T-cell (primary cell): ENCODE data around the gene C15orf39. TPM values are rescaled to one million over a fixed set of nuclear protein-coding genes. Genes with fewer than 3 reads are reported as not detected.
"Not testable (repeated sequence)": the region's sequence is repeated elsewhere in the genome, so short reads cannot be mapped to it uniquely, and the experiment has no call there.

ENCODE experiments used
- ATAC-seq, 4 experiments: fragments of 200-7000 bp in 3 of 4; fragments of 150-1000 bp in 1 of 4; cut with Tn5 transposase; replicated peaks in 1 of 4; 1 replicate in 3 of 4; 2 replicates in 1 of 4; pipeline ENCODE4 v1.10.0; 2021; ENCODE audit warnings: moderate library complexity in 3 of 4, mild to moderate bottlenecking in 2 of 4, moderate number of reproducible peaks in 1 of 4
- CTCF ChIA-PET, 2 donors: fragments of 300-600 bp; sonication (Branson Sonifier 250); formaldehyde crosslinking; loops; one replicate each; lab custom pipeline; 2022; ENCODE audit warnings: antibody characterized with exemption in 2 of 2; lab: Charles Lee
- POLR2A ChIA-PET, 2 donors: fragments of 300-600 bp; sonication (Branson Sonifier 250); formaldehyde crosslinking; loops; one replicate each; lab custom pipeline; 2022; ENCODE audit warnings: antibody characterized with exemption in 2 of 2; lab: Charles Lee
- DNase-seq, 35 experiments: peaks; one replicate each; pipeline versions ENCODE4 v3.0.0 to v3.0.0-alpha.2; 2013 to 2023
- H3K27ac ChIP-seq: one replicate; pipeline ENCODE4 v1.5.1; 2013; ENCODE audit warnings: low read length
- H3K27me3 ChIP-seq, 2 experiments: replicated peaks in 1 of 2; 1 replicate in 1 of 2; 2 replicates in 1 of 2; pipeline versions ENCODE4 v1.6.1 to v1.7.0; 2013; ENCODE audit warnings: low read length in 1 of 2, mixed read lengths in 1 of 2; ENCODE audit not compliant: control insufficient read depth in 2 of 2, insufficient read depth in 2 of 2; ENCODE audit errors: extremely low read depth in 1 of 2
- H3K36me3 ChIP-seq, 2 donors: 1 replicate in 1 of 2; 2 replicates in 1 of 2; pipeline versions ENCODE4 v1.6.1 to v1.7.0; 2013; ENCODE audit warnings: low read length in 1 of 2; ENCODE audit not compliant: control insufficient read depth in 2 of 2, insufficient read depth in 1 of 2; ENCODE audit errors: extremely low read depth in 1 of 2
- H3K4me1 ChIP-seq, 2 experiments: 1 replicate in 1 of 2; 2 replicates in 1 of 2; pipeline versions ENCODE4 v1.6.1 to v1.7.0; 2013; ENCODE audit warnings: low read length in 2 of 2, mixed read lengths in 1 of 2; ENCODE audit not compliant: insufficient read depth in 2 of 2, control insufficient read depth in 1 of 2; ENCODE audit errors: extremely low read depth in 1 of 2
- H3K4me3 ChIP-seq, 2 donors: 1 replicate in 1 of 2; 2 replicates in 1 of 2; pipeline versions ENCODE4 v1.5.1 to v1.7.0; 2013; ENCODE audit warnings: mild to moderate bottlenecking in 2 of 2, low read length in 1 of 2, moderate library complexity in 1 of 2; ENCODE audit not compliant: control insufficient read depth in 1 of 2; ENCODE audit errors: extremely low read depth in 1 of 2
- H3K9me3 ChIP-seq: 2 replicates; pipeline ENCODE4 v1.7.0; 2013
- H3K27ac Mint-ChIP-seq, 2 donors: one replicate each; pipeline ENCODE4 v1.8.0; 2020 to 2021; ENCODE audit warnings: mild to moderate bottlenecking in 2 of 2, mixed read lengths in 2 of 2
- H3K27me3 Mint-ChIP-seq, 2 donors: one replicate each; pipeline ENCODE4 v1.8.0; 2021 to 2022; ENCODE audit warnings: mixed read lengths in 2 of 2
- H3K36me3 Mint-ChIP-seq: one replicate; pipeline ENCODE4 v1.8.0; 2021; ENCODE audit warnings: mixed read lengths
- H3K4me1 Mint-ChIP-seq, 3 donors: one replicate each; pipeline ENCODE4 v1.8.0; 2020 to 2022; ENCODE audit warnings: mixed read lengths in 3 of 3, mild to moderate bottlenecking in 1 of 3
- H3K4me3 Mint-ChIP-seq, 3 donors: one replicate each; pipeline ENCODE4 v1.8.0; 2020 to 2022; ENCODE audit warnings: mild to moderate bottlenecking in 3 of 3, mixed read lengths in 3 of 3, moderate library complexity in 3 of 3
- H3K9me3 Mint-ChIP-seq, 3 donors: one replicate each; pipeline ENCODE4 v1.8.0; 2020 to 2022; ENCODE audit warnings: mixed read lengths in 3 of 3
- WGBS: methylation state at CpG from one replicate; pipeline ENCODE4 v1.1.5; 2013; ENCODE audit warnings: missing lambda C conversion rate; ENCODE audit not compliant: insufficient coverage; 5-methylcytosine and 5-hydroxymethylcytosine counted together
- total RNA-seq, 35 experiments: library from RNA in 6 of 35; stranded (reverse) in 6 of 35; fragments of 120-200 nt in 1 of 35; gene quantifications; one replicate each; pipeline versions ENCODE4 v1.2.1 to v1.2.4 and lab custom pipeline; 2013 to 2026

C15orf39 gene
- total RNA-seq, 5 donors from 2014 or later (not counting 1 experiment from before 2014, with no cell fraction given): 25.2 to 40.3 (median 37.8) TPM

DNA sequence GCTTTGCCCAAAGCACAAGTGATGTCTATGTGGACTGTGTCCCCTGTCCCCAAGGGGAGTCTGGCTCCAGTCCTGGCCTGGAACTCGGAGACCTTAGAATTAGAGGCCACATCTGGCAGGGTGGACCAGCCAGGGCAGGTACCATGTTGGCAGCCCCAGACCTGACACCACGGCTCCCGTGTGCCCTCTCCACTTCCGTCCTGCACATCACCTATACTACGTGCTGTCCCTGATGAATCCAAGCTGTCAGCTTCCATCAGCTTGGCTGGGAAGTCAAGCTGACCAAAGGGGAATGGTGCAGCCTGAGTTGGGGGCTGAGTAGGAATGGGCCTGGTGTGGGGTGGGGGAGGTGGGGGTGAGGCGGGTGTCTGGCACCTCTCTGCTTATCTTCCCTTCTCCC lies 15.3 kb downstream of the C15orf39 start:
- no peak overlapping the region for H3K27ac Mint-ChIP-seq
- no peak for ATAC-seq

DNA sequence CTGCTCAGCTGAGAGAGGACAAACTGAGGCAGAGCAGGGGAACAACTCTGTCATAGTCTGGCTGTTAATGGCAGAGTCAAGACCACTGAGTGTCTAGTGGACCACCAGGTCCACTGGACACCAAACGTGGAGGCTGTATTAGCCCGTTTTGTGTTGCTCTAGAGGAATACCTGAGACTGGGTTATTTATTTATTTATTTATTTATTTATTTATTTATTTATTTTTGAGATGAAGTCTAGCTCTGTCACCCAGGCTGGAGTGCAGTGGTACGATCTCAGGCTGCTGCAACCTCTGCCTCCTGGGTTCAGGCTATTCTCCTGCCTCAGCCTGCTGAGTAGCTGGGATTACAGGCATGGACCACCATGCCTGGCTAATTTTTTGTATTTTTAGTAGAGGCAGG lies 15.9 kb downstream of the C15orf39 start:
- CTCF ChIA-PET, H3K4me3 Mint-ChIP-seq, H3K9me3 Mint-ChIP-seq, ATAC-seq, H3K9me3 ChIP-seq, H3K4me3 ChIP-seq, H3K4me1 Mint-ChIP-seq, H3K36me3 ChIP-seq, H3K27me3 Mint-ChIP-seq, H3K27me3 ChIP-seq, H3K27ac Mint-ChIP-seq, POLR2A ChIA-PET, H3K27ac ChIP-seq, DNase-seq, H3K4me1 ChIP-seq, H3K36me3 Mint-ChIP-seq: not testable (repeated sequence)
- WGBS: 60% methylated on average over 1 of the region's 3 CpGs

More for the DNA sequence above, 15.3 kb downstream of the C15orf39 start:
- 100% methylated on average over 5 of the region's 6 CpGs for WGBS
- H3K36me3 Mint-ChIP-seq: peaks cover 6% of the 10 kb centered on the region
- H3K9me3 Mint-ChIP-seq: no peaks in the 10 kb centered on the region
- no peaks in the 10 kb centered on the region for H3K27me3 Mint-ChIP-seq
- H3K27me3 ChIP-seq: no peaks in the 10 kb centered on the region
- DNase-seq: no peak
- no peaks in the 10 kb centered on the region for H3K9me3 ChIP-seq
- CTCF ChIA-PET: no interaction called here
- no peaks in the 10 kb centered on the region for H3K4me1 ChIP-seq
- no peak overlapping the region for H3K27ac ChIP-seq
- H3K4me3 ChIP-seq: no peak overlapping the region
- no peaks in the 10 kb centered on the region for H3K4me1 Mint-ChIP-seq
- POLR2A ChIA-PET: no interaction called here
- H3K36me3 ChIP-seq: peaks cover 9 to 13% of the 10 kb centered on the region in 2 donors
- H3K4me3 Mint-ChIP-seq: no peak overlapping the region

DNA sequence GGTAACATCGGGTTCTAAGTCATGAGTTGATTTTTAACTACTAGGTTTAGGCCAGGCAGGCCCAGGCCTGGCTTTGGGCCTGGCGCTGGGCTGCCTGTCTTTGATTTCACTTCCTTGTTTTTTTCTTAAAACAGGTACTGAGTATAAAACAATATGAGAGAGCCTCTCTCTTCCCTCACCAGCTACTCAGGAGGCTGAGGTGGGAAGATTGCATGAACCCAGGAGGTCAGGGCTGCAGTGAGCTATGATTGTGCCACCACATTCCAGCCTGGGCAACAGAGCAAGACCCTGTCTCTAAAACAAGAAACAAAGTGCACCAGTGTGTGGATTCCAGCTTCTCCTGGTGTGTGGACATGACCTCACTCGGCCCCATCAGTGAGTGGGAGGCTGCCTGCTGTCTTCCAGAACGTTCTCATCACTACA lies 17.8 kb downstream of the C15orf39 start:
- H3K4me3 Mint-ChIP-seq, H3K9me3 ChIP-seq, ATAC-seq, POLR2A ChIA-PET, H3K4me1 ChIP-seq, DNase-seq, H3K36me3 ChIP-seq, H3K27me3 ChIP-seq, H3K27ac ChIP-seq, H3K9me3 Mint-ChIP-seq, H3K4me3 ChIP-seq, H3K27ac Mint-ChIP-seq, CTCF ChIA-PET, H3K4me1 Mint-ChIP-seq, H3K27me3 Mint-ChIP-seq, H3K36me3 Mint-ChIP-seq: not testable (repeated sequence)
- 70% methylated on average over 2 of the region's 4 CpGs for whole genome bisulfite sequencing

DNA sequence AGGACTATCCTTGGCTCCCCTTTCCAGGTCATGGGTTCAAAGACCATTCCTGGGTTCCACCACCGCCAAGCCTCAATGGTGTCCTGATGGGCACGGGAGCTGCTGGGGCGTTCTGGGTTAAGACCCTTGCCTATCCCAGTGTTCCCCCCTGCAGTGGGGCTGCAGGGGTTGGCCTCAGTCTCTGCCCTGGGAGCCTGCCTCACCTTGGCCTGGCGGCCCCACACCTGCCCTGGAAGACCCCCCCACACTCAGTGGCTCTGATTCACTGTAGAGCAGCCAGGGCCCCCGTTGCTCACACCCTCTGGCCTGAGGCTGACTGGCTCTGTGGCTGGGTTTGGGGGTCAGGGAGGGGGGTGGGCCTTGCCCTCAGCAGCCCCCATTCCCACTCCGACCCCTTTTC lies 22.0 kb downstream of the C15orf39 start:
- Mint-ChIP-seq H3K27me3 (peaks cover 0 to 2% of the 10 kb centered on the region in 2 donors), H3K4me3 (no peak overlapping the region), H3K36me3 (no peaks in the 10 kb centered on the region), H3K9me3 (no peaks in the 10 kb centered on the region), H3K4me1 (no peaks in the 10 kb centered on the region), H3K27ac (no peak overlapping the region)
- Histone ChIP-seq H3K4me3 (no peak overlapping the region), H3K4me1 (no peaks in the 10 kb centered on the region), H3K36me3 (no peaks in the 10 kb centered on the region), H3K27me3 (peaks cover 0 to 21% of the 10 kb centered on the region in 2 experiments), H3K27ac (no peak overlapping the region), H3K9me3 (no peaks in the 10 kb centered on the region)
- DNase-seq: no peak
- ChIA-PET CTCF (no interaction called here), POLR2A (no interaction called here)
- 100% methylated on average over 3 of the region's 6 CpGs for WGBS
- no peak for ATAC-seq

DNA sequence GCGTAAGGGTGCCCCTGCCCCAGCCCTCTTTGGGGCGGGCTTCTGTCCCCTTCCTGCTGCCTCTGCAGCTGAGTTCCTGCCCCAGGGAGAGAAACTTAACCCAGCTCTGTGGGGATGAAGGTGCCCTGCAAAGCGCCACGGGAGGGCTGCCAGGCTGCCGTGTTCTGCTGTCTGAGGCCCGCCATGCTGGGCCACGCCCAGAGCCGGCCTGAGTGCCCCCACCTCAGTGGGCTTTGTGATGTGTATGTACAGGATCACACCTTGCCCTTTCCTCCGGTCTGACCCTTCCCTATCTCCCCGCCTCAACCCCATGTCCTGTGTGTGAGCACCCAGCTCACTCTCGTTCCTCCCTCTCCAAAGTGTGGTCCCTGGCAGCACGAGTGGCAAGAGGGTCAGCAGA lies 22.6 kb downstream of the C15orf39 start:
- Histone ChIP-seq H3K4me1 (no peaks in the 10 kb centered on the region), H3K36me3 (no peaks in the 10 kb centered on the region), H3K4me3 (no peak overlapping the region), H3K27ac (no peak overlapping the region), H3K27me3 (peaks cover 0 to 27% of the 10 kb centered on the region in 2 experiments), H3K9me3 (no peaks in the 10 kb centered on the region)
- Mint-ChIP-seq H3K4me1 (no peaks in the 10 kb centered on the region), H3K36me3 (no peaks in the 10 kb centered on the region), H3K4me3 (no peak overlapping the region), H3K9me3 (no peaks in the 10 kb centered on the region), H3K27ac (no peak overlapping the region), H3K27me3 (peaks cover 0 to 3% of the 10 kb centered on the region in 2 donors)
- no peak for DNase-seq
- POLR2A ChIA-PET: no interaction called here
- CTCF ChIA-PET: no interaction called here
- no peak for ATAC-seq
- WGBS: 75% methylated on average over 5 of the region's 12 CpGs

DNA sequence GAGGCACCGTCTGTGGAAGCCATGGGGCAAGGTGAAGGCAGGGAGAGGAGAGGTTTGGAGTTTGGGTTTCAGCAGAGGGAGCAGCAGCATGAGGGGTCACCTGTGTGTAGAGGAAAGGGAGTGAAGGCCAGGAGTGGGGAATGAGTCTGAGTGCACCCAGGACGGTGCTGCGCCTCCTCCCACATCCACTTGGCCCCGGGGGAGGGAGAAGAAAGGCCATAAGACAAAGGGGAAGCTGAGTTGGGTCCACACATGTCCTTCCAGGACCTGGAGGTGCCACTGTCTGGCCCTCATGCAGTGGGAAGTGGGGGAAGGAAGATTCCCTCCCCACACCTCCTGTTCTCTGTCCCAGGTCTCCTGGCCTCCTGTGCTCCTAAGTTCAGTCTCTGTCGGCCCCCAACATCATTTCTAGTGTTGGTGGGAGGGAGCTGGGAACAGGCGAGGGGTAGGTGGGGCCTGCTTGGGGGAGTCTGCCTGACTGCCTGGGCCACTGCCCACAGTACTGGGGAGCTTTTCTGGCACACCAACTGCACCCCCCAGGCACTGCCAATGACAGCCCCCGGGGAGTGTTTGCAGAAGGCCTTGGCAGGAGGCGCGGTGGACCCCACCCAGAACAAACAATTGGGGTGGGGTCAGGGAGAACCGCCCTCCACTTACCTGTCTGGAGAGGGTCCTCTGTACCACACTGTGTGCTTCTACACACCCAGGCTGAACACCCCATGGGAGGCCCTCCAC lies 23.6 kb downstream of the C15orf39 start:
- H3K9me3 Mint-ChIP-seq, CTCF ChIA-PET, H3K27ac Mint-ChIP-seq, H3K27me3 Mint-ChIP-seq, H3K36me3 Mint-ChIP-seq, H3K4me3 ChIP-seq, H3K4me1 ChIP-seq, H3K9me3 ChIP-seq, H3K4me3 Mint-ChIP-seq, H3K27ac ChIP-seq, H3K4me1 Mint-ChIP-seq, H3K36me3 ChIP-seq, DNase-seq, ATAC-seq, POLR2A ChIA-PET: not testable (repeated sequence)
- H3K27me3 ChIP-seq: peaks cover 0 to 33% of the 10 kb centered on the region in 2 experiments
- 67% methylated on average over 1 of the region's 10 CpGs for WGBS
